GM12875 (cell line): ENCODE results near the gene COL7A1.

ENCODE experiments used
- H3K4me3 ChIP-seq: one replicate; pipeline ENCODE4 v1.5.1; 2011; ENCODE audit warnings: low read depth, low read length, control low read depth
- CTCF ChIP-seq: IDR thresholded peaks from 2 replicates; pipeline ENCODE4 v1.5.1; 2011; ENCODE audit warnings: low read depth, mild to moderate bottlenecking, control low read depth, inconsistent platforms, low read length, moderate library complexity, borderline replicate concordance; ENCODE audit not compliant: insufficient read depth

Gene COL7A1

GRCh38 chr3:48601622-48601994, 6.5 kb upstream of the COL7A1 start:
- TF ChIP-seq CTCF = no peak
- H3K4me3 ChIP-seq = no peak overlapping the region

- no peak for TF ChIP-seq CTCF
- H3K4me3 ChIP-seq = no peak overlapping the region
These were observed 5.8 kb upstream of the COL7A1 start for GRCh38 chr3:48600711-48601621.

- no peak for TF ChIP-seq CTCF
- H3K4me3 ChIP-seq = no peak overlapping the region
These were observed 4.6 kb upstream of the COL7A1 start for GRCh38 chr3:48599509-48600285.

GRCh38 chr3:48599077-48599501, 4.0 kb upstream of the COL7A1 start:
- TF ChIP-seq CTCF = no peak
- no peak overlapping the region for H3K4me3 ChIP-seq

GRCh38 chr3:48598323-48599076, 3.4 kb upstream of the COL7A1 start:
- TF ChIP-seq CTCF = no peak
- no peak overlapping the region for H3K4me3 ChIP-seq

GRCh38 chr3:48597408-48597800, 2.3 kb upstream of the COL7A1 start:
- TF ChIP-seq CTCF = no peak

More at GRCh38 chr3:48597408-48597800, 2.3 kb upstream of the COL7A1 start:
- H3K4me3 ChIP-seq = no peak overlapping the region
